HUES48 (cell line): ENCODE data around the gene VEZF1.

ENCODE experiments used
- H3K27ac ChIP-seq: one replicate; pipeline ENCODE4 v1.7.0; 2013; ENCODE audit warnings: low read depth, low read length, inconsistent platforms
- H3K27me3 ChIP-seq: 2 replicates; pipeline ENCODE4 v1.6.1; 2013; ENCODE audit warnings: mild to moderate bottlenecking, low read length; ENCODE audit not compliant: control insufficient read depth, insufficient read depth
- H3K36me3 ChIP-seq: 2 replicates; pipeline ENCODE4 v1.6.1; 2013; ENCODE audit warnings: low read length; ENCODE audit not compliant: control insufficient read depth, insufficient read depth
- H3K4me1 ChIP-seq: 2 replicates; pipeline ENCODE4 v1.6.1; 2013; ENCODE audit warnings: mild to moderate bottlenecking, low read length; ENCODE audit not compliant: control insufficient read depth, insufficient read depth
- H3K4me3 ChIP-seq: 2 replicates; pipeline ENCODE4 v1.5.1; 2013; ENCODE audit warnings: mild to moderate bottlenecking, low read depth, low read length
- H3K9ac ChIP-seq: 2 replicates; pipeline ENCODE4 v1.6.1; 2013; ENCODE audit warnings: mild to moderate bottlenecking, low read depth, low read length, moderate library complexity
- H3K9me3 ChIP-seq: 2 replicates; pipeline ENCODE4 v1.6.1; 2013; ENCODE audit warnings: low read length; ENCODE audit not compliant: control insufficient read depth, insufficient read depth

The VEZF1 gene

GRCh38 chr17:58006560-58006923 lies 18.5 kb upstream of the VEZF1 start:
- H3K27me3 ChIP-seq: no peaks in the 10 kb centered on the region
- H3K4me3 ChIP-seq: peak overlapping the region; percentile 97
- no peaks in the 10 kb centered on the region for H3K9me3 ChIP-seq
- peak overlapping the region; percentile 100 for H3K9ac ChIP-seq
- peaks cover 45% of the 10 kb centered on the region for H3K36me3 ChIP-seq
- peak overlapping the region; percentile 96 for H3K27ac ChIP-seq
- peaks cover 28% of the 10 kb centered on the region for H3K4me1 ChIP-seq

DNA sequence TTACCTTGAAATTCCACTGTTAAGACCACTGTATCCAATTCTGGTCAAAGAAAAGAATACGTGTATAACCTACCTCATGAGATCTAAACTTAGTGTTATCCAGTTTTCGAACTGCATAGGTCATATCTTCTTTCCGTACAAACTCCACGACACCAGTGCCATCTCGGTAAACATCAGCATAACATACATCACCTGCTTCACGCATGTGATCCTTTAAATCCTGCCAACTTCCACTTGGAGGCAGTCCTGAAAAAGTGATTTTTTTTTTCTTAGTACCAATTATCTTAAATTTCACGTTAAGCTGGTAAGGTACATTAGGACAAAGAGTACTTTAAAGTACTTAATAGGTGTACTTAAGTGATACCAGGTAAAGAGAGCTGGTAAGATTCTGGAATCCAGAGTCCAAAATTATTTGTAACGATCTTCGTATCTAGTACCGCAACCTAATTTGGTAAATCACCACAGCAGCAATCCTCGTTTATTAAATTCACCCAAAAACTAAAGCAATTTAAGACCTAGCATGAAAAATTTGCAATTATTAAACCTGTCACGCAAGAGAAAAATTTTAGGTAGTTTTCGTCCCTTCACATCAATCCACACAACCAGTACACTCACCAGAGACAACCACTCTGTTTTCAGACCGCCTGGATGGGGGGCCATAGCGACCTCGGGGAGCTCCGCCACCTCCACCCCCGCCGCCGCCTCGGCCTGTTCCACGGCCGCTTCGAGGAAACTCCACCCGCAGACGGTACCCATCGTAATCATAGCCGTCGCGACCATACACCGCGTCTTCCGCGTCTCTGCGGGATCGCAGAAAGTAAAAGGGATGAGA lies 17.9 kb upstream of the VEZF1 start:
- peaks cover 28% of the 10 kb centered on the region for H3K4me1 ChIP-seq
- H3K27me3 ChIP-seq: no peaks in the 10 kb centered on the region
- peaks cover 51% of the 10 kb centered on the region for H3K36me3 ChIP-seq

GRCh38 chr17:58005031-58005727 lies 17.1 kb upstream of the VEZF1 start:
- H3K4me3 ChIP-seq: peak overlapping the region; percentile 97
- H3K36me3 ChIP-seq: peaks cover 58% of the 10 kb centered on the region
- H3K9me3 ChIP-seq: no peaks in the 10 kb centered on the region
- H3K27me3 ChIP-seq: no peaks in the 10 kb centered on the region
- no peak overlapping the region for H3K27ac ChIP-seq
- peak overlapping the region; percentile 100 for H3K9ac ChIP-seq
- H3K4me1 ChIP-seq: peaks cover 28% of the 10 kb centered on the region

More for the DNA sequence above, 17.9 kb upstream of the VEZF1 start:
- peak overlapping the region; percentile 97 for H3K4me3 ChIP-seq
- peak overlapping the region; percentile 100 for H3K9ac ChIP-seq
- H3K27ac ChIP-seq: peak overlapping the region; percentile 96
- H3K9me3 ChIP-seq: no peaks in the 10 kb centered on the region

GRCh38 chr17:58004060-58004459 lies 16.0 kb upstream of the VEZF1 start:
- no peaks in the 10 kb centered on the region for H3K9me3 ChIP-seq
- H3K36me3 ChIP-seq: peaks cover 69% of the 10 kb centered on the region
- no peak overlapping the region for H3K9ac ChIP-seq
- H3K27me3 ChIP-seq: no peaks in the 10 kb centered on the region
- no peak overlapping the region for H3K27ac ChIP-seq
- peaks cover 28% of the 10 kb centered on the region for H3K4me1 ChIP-seq
- H3K4me3 ChIP-seq: peak overlapping the region; percentile 11; the same call in 1 of the 2 replicates

GRCh38 chr17:58002973-58003372 lies 14.9 kb upstream of the VEZF1 start:
- Histone ChIP-seq H3K4me1 (peaks cover 28% of the 10 kb centered on the region), H3K9ac (no peak overlapping the region), H3K36me3 (peaks cover 80% of the 10 kb centered on the region), H3K4me3 (no peak overlapping the region), H3K27me3 (no peaks in the 10 kb centered on the region), H3K27ac (no peak overlapping the region), H3K9me3 (no peaks in the 10 kb centered on the region)

- Histone ChIP-seq H3K4me3 (no peak overlapping the region), H3K9ac (no peak overlapping the region), H3K36me3 (peaks cover 85% of the 10 kb centered on the region), H3K27ac (peak overlapping the region; percentile 24), H3K9me3 (no peaks in the 10 kb centered on the region), H3K27me3 (no peaks in the 10 kb centered on the region), H3K4me1 (peaks cover 28% of the 10 kb centered on the region)
Observed at GRCh38 chr17:58002154-58002948, 14.3 kb upstream of the VEZF1 start.

DNA sequence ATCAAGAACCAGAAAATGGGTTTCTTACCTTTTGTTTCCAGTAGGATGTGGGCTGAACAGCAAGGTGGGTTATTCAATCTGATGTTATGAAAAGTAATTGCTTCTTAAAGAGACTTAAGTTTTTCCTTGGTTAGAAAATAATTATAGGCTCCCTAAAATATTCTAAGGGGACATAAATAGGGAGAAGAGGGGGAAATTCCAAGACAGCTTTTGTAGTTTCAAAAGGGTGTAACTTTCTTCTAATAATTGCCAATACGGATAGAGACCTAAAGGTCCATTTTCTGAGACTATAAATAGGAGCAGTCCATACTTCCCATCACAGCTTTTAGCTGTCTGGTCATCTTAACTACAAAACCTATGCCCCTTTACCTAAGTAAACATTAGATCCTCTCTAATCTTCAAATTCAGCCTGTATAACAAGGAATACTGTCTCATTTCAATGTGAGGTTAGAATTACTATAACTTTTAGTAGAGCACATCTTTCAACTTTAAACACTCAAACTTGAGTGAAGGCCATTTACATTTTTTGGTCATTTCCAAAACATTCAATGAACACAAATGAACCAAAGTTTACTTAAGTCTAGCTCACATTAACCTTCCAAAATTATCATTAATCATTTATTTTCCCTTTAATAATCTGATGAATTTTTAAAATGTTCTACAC lies 13.5 kb upstream of the VEZF1 start:
- H3K36me3 ChIP-seq: peaks cover 88% of the 10 kb centered on the region
- H3K4me1 ChIP-seq: peaks cover 28% of the 10 kb centered on the region

DNA sequence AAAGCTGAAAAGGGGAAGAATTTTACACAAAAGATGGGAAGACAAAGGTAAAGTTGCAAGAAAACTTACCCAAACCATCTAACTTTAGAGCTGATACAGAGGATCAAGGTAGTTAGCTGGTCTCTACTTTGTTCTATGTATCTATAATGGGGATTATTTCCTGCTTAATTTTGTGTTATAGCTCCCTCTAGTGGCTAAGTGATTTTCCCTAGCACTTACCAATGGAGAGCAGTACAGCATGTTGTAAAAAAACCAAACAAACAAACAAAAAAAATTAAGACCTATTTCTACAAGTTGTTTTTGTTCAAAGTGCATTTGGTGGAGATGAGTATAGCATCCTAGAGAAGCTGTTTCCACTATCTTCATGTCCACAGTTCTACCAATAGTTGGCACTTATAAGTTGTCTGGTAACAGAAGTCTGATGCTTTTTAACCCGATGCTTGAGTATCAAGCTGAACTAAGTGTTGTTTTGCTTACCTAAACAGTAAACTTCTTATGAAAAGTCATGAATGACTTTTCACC lies 11.5 kb upstream of the VEZF1 start:
- no peak overlapping the region for H3K4me3 ChIP-seq
- peaks cover 73% of the 10 kb centered on the region for H3K36me3 ChIP-seq
- no peak overlapping the region for H3K9ac ChIP-seq
- H3K9me3 ChIP-seq: no peaks in the 10 kb centered on the region
- peaks cover 15% of the 10 kb centered on the region for H3K4me1 ChIP-seq
- no peaks in the 10 kb centered on the region for H3K27me3 ChIP-seq
- H3K27ac ChIP-seq: no peak overlapping the region

More for the DNA sequence above, 13.5 kb upstream of the VEZF1 start:
- Histone ChIP-seq H3K4me3 (no peak overlapping the region), H3K9ac (no peak overlapping the region), H3K27me3 (no peaks in the 10 kb centered on the region), H3K9me3 (no peaks in the 10 kb centered on the region), H3K27ac (no peak overlapping the region)

DNA sequence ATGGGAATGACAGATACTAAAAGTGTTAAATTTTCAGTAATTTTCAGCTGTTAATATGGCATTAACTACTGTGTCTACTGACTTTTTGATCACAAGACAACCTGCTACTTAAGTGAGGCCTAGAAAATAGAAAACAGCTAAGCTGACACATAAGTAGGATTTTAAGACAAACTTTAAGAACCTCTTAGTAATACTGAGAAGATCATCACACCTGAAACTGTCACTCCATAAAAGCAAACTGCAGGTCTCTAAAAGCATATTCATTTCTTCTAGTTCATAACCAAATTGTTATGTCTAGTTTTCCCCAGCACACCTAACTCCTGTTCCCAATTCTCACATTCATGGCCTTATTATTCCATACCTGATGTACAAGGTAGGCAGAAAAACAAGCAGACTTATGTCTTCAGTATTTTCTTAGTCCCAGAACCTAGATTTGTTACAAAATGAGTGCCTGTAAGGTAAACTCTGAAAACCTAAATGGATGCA lies 11.0 kb upstream of the VEZF1 start:
- no peak overlapping the region for H3K4me3 ChIP-seq
- no peak overlapping the region for H3K27ac ChIP-seq
- no peaks in the 10 kb centered on the region for H3K27me3 ChIP-seq
- H3K9me3 ChIP-seq: no peaks in the 10 kb centered on the region
- peaks cover 13% of the 10 kb centered on the region for H3K4me1 ChIP-seq
- H3K9ac ChIP-seq: no peak overlapping the region
- peaks cover 68% of the 10 kb centered on the region for H3K36me3 ChIP-seq

DNA sequence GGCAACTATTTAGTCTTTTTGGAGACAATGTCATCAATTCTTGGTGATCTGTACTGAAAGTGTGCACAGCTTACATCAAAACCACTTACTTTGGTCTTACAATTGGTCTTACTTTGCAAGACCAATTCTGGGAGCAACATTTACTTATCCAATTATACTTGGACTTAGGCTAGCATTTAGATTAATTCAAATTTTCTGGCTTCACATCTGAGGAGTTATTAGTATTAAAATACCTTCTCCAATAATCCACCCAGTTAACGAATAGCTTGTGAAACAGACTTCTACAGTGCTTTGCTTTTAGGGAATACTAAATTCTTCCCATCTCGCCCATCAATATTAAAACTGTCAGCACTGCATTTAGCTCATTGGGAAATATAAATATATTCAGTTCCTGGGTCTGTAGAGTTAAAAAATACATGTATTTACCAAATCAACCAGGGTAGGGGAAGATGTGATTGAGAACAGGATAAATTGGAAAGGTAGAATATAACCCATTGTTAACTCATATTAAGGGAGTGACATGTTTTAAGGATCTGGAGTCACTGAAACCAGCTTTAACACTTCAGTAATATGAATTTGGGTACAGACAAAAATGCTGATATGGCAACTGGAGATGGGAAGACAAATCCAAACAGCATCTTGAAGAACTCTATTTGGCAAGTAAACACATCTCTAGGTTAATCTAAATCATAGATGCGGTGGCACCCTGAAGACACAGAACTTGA lies 9.2 kb upstream of the VEZF1 start:
- H3K27me3 ChIP-seq: no peaks in the 10 kb centered on the region
- no peaks in the 10 kb centered on the region for H3K9me3 ChIP-seq
- no peak overlapping the region for H3K27ac ChIP-seq
- no peak overlapping the region for H3K4me3 ChIP-seq
- H3K36me3 ChIP-seq: peaks cover 50% of the 10 kb centered on the region
- H3K9ac ChIP-seq: no peak overlapping the region
- peaks cover 5% of the 10 kb centered on the region for H3K4me1 ChIP-seq
